Upper lobe of left lung (tissue), 6 donors: ENCODE measurements around the gene SORCS3. TPM values are rescaled to one million over a fixed set of nuclear protein-coding genes. Genes with fewer than 3 reads are reported as not detected.

Source experiments
- ATAC-seq, 2 donors: fragments of 200-7000 bp; cut with Tn5 transposase; one replicate each; pipeline ENCODE4 v1.9.1; 2022; ENCODE audit warnings: mild to moderate bottlenecking in 2 of 2, moderate library complexity in 2 of 2; ENCODE audit not compliant: low FRiP score in 2 of 2
- DNase-seq, 2 donors: peaks; one replicate each; pipeline ENCODE4 v3.0.0-alpha.2; 2019 to 2020
- H3K27ac ChIP-seq, 4 donors: fragments of 200-600 bp; sonication (generic); one replicate each; pipeline ENCODE4 v1.5.1; 2016 to 2019
- H3K27me3 ChIP-seq, 4 donors: fragments of 200-600 bp; sonication (generic); one replicate each; pipeline ENCODE4 v1.5.1; 2017 to 2019
- H3K36me3 ChIP-seq, 4 donors: fragments of 200-600 bp; sonication (generic); one replicate each; pipeline ENCODE4 v1.5.1; 2016 to 2019
- H3K4me1 ChIP-seq, 4 donors: fragments of 200-600 bp; sonication (generic); one replicate each; pipeline ENCODE4 v1.5.1; 2018 to 2019
- H3K4me3 ChIP-seq, 4 donors: fragments of 200-600 bp; sonication (generic); one replicate each; pipeline ENCODE4 v1.5.1; 2017 to 2019; ENCODE audit warnings: mild to moderate bottlenecking in 2 of 4, moderate library complexity in 1 of 4
- H3K9me3 ChIP-seq, 4 donors: fragments of 200-600 bp; sonication (generic); one replicate each; pipeline ENCODE4 v1.5.1; 2018 to 2019
- CTCF ChIP-seq, 6 experiments: fragments of 450-650 bp in 4 of 6; fragments of 200-600 bp in 2 of 6; sonication (generic) in 2 of 6; IDR thresholded peaks; one replicate each; pipeline ENCODE4 v1.5.1; 2016 to 2019; ENCODE audit warnings: antibody characterized with exemption in 6 of 6
- EP300 ChIP-seq, 4 donors: sonication (generic); formaldehyde crosslinking; IDR thresholded peaks; one replicate each; pipeline ENCODE4 v1.5.1; 2017; ENCODE audit warnings: antibody characterized with exemption in 4 of 4, control low read depth in 2 of 4
- POLR2A ChIP-seq, 4 donors: fragments of 450-650 bp; IDR thresholded peaks; one replicate each; pipeline ENCODE4 v1.5.1; 2016 to 2017; ENCODE audit warnings: antibody characterized with exemption in 4 of 4, mild to moderate bottlenecking in 2 of 4
- POLR2AphosphoS5 ChIP-seq, 2 donors: sonication (generic); formaldehyde crosslinking; IDR thresholded peaks; one replicate each; pipeline ENCODE4 v1.5.1; 2017; ENCODE audit warnings: antibody characterized with exemption in 2 of 2
- WGBS, 2 donors: methylation state at CpG; one replicate each; pipeline ENCODE4 v1.1.5; 2017 to 2018; 5-methylcytosine and 5-hydroxymethylcytosine counted together
- total RNA-seq, 6 donors: library from RNA; depleted of rRNA in 4 of 6; stranded (reverse); fragments of >200 nt in 4 of 6; gene quantifications; one replicate each; pipeline versions ENCODE4 v1.1.0 to v1.2.1, GENCODE V29; 2016 to 2021
- donor health status: DM: no; HTN: no; CAD: no; lungs with moderate emphysema.
- donor health status: DM: no; HTN: yes; CAD: no; lungs with severe emphysema.

Gene SORCS3
- total RNA-seq, 6 donors from 2014 or later = not detected

GRCh38 chr10:104676874-104677273 lies 35.8 kb downstream of the SORCS3 start:
- H3K9me3 ChIP-seq = no peaks in the 10 kb centered on the region
- no peak for ATAC-seq
- no peak overlapping the region for H3K4me3 ChIP-seq
- H3K27ac ChIP-seq = no peak overlapping the region
- H3K27me3 ChIP-seq = no peaks in the 10 kb centered on the region
- no peaks in the 10 kb centered on the region for H3K36me3 ChIP-seq
- TF ChIP-seq POLR2A (IDR thresholded peaks at IDR 0.05) (no peak), POLR2AphosphoS5 (IDR thresholded peaks at IDR 0.05) (no peak), CTCF (IDR thresholded peaks at IDR 0.05) (no peak)
- WGBS, 2 donors = 91 to 93% methylated on average over 1 of the region's 1 CpG
- DNase-seq = no peak
- H3K4me1 ChIP-seq = no peaks in the 10 kb centered on the region

- Histone ChIP-seq H3K36me3 (no peaks in the 10 kb centered on the region), H3K4me3 (no peak overlapping the region), H3K9me3 (no peaks in the 10 kb centered on the region), H3K4me1 (no peaks in the 10 kb centered on the region), H3K27me3 (no peaks in the 10 kb centered on the region), H3K27ac (no peak overlapping the region)
- no peak for TF ChIP-seq CTCF (IDR thresholded peaks at IDR 0.05)
- ATAC-seq (no peak), DNase-seq (no peak)
These were observed 37.6 kb downstream of the SORCS3 start for GRCh38 chr10:104678658-104679057.

DNA sequence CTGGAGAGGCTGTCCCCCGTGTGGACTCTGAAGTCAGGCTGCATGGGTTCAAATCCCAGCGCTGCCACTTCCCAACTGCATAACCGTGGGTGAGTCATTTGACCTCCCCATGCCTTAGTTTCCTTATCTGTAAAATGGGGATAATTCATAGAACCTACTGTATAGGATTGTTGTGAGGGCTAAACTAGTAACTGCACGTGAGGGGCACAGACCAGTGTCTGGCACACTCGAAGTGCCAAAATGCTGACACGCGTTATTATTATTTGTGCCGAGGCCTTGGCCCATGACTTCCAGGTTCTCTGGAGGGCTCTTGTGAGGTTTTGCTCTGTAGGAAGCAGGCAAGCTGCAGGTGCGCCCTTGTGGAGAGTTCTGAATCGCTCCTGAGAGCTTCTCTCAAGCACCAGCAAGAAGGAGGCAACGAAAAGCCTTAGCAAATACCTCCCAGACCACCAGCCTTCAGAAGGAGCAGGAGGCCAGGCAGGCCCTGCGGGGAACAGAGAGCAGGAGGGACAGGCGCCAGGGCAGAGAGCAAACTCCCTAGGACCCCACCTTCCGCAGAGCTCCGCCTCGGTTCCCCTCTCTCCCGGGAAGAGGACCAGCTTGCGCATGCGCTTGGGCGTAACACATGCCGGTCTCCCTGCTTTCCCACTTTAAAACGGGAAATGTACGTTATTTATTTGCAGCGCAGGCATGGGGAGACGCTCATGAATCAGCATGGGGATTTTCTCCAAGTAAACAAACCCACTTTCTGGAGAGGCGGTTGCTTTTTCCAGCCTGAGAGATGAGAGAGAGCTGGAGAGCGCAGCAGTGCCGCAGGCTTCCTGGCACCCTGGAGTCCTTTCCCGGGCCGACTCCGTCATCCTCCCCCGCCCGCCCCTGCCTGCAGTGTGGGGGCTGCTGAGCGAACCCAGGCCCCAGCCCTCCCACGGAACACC lies 39.6 kb downstream of the SORCS3 start:
- no peaks in the 10 kb centered on the region for H3K36me3 ChIP-seq
- no peak for TF ChIP-seq CTCF (IDR thresholded peaks at IDR 0.05)
- TF ChIP-seq EP300 (IDR thresholded peaks at IDR 0.05) = no peak
- no peak for TF ChIP-seq POLR2A (IDR thresholded peaks at IDR 0.05)
- no peak for TF ChIP-seq POLR2AphosphoS5 (IDR thresholded peaks at IDR 0.05)
- WGBS, 2 donors = 19 to 23% methylated on average over 15 to 33 of the region's 35 CpGs
- no peaks in the 10 kb centered on the region for H3K4me1 ChIP-seq
- H3K4me3 ChIP-seq = peak overlapping the region in 3 of 4 donors; percentile 25 to 36 (median 34)
- no peaks in the 10 kb centered on the region for H3K9me3 ChIP-seq
- no peaks in the 10 kb centered on the region for H3K27me3 ChIP-seq
- ATAC-seq (peak in 1 of 2 donors; percentile 46), DNase-seq (peak in 1 of 2 donors; percentile 36)
- H3K27ac ChIP-seq = peak overlapping the region in 1 of 4 donors; percentile 17

DNA sequence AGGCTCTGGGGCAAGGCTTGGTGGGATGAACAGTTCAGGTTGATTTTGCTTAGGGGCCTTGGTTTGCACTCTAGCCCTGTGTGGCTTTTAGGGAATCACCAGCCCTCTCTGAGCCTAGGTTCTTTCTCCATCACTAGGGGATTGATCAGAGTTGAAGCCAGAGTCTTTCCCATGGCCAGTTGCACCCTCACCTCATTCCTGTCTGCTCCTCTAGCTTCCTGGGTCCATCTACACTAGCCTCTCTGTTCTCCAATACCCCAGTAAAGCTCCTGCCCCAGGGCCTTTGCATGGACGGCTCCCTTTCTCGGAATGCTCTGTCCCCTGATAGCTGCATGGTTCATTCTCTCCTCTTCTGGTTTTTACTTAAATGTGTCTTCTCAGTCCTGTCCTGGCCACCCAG lies 40.4 kb downstream of the SORCS3 start:
- Histone ChIP-seq H3K27ac (no peak overlapping the region), H3K9me3 (no peaks in the 10 kb centered on the region), H3K4me3 (peak overlapping the region in 2 of 4 donors; percentile 25 to 34), H3K4me1 (no peaks in the 10 kb centered on the region), H3K27me3 (no peaks in the 10 kb centered on the region), H3K36me3 (no peaks in the 10 kb centered on the region)
- 94% methylated on average over 2 of the region's 2 CpGs for WGBS, 2 donors
- DNase-seq (no peak), ATAC-seq (no peak)
- TF ChIP-seq POLR2A (IDR thresholded peaks at IDR 0.05) (no peak), POLR2AphosphoS5 (IDR thresholded peaks at IDR 0.05) (no peak), EP300 (IDR thresholded peaks at IDR 0.05) (no peak), CTCF (IDR thresholded peaks at IDR 0.05) (no peak)

GRCh38 chr10:104683567-104683966 lies 42.5 kb downstream of the SORCS3 start:
- H3K4me1 ChIP-seq = no peaks in the 10 kb centered on the region
- DNase-seq (no peak), ATAC-seq (no peak)
- TF ChIP-seq EP300 (IDR thresholded peaks at IDR 0.05) (no peak), POLR2AphosphoS5 (IDR thresholded peaks at IDR 0.05) (no peak), CTCF (IDR thresholded peaks at IDR 0.05) (no peak), POLR2A (IDR thresholded peaks at IDR 0.05) (no peak)
- WGBS, 2 donors = 57 to 86% methylated on average over 1 of the region's 1 CpG
- H3K9me3 ChIP-seq = no peaks in the 10 kb centered on the region
- H3K27me3 ChIP-seq = no peaks in the 10 kb centered on the region
- H3K4me3 ChIP-seq = no peak overlapping the region
- no peak overlapping the region for H3K27ac ChIP-seq
- no peaks in the 10 kb centered on the region for H3K36me3 ChIP-seq
